HCT116 (cell line): ENCODE results near the gene SCNN1B.

Source experiments
- CEBPB ChIP-seq: IDR thresholded peaks from 2 replicates; pipeline ENCODE4 v1.6.1; 2012; ENCODE audit warnings: low read depth
- CTCF ChIP-seq, 3 experiments: fragments of 200-600 bp in 1 of 3; sonication (generic) in 1 of 3; IDR thresholded peaks in 2 of 3; conservative IDR thresholded peaks in 1 of 3; 2 replicates each; pipeline ENCODE4 v1.5.1; 2012 to 2017; ENCODE audit warnings: low read depth in 2 of 3, low read length in 2 of 3, antibody characterized with exemption in 1 of 3, borderline replicate concordance in 1 of 3, control low read depth in 1 of 3, mild to moderate bottlenecking in 1 of 3, mixed read lengths in 1 of 3, mixed run types in 1 of 3, moderate library complexity in 1 of 3; ENCODE audit not compliant: insufficient read depth in 1 of 3

GRCh38 chr16:23321206-23321875 lies 19.2 kb downstream of the SCNN1B start:
- no peak for TF ChIP-seq CTCF (IDR thresholded peaks at IDR 0.05 in 2 of 3, conservative IDR thresholded peaks at IDR 0.05 in 1 of 3; ENCODE audit: borderline replicate concordance in 1 of 3, insufficient read depth in 1 of 3, low read depth in 2 of 3, low read length in 2 of 3)
- TF ChIP-seq CEBPB: no peak
